22Rv1 (cell line): ENCODE results near the gene DGCR2.

ENCODE experiments used
- H3K27ac ChIP-seq: fragments of 450-650 bp; 2 replicates; pipeline ENCODE4 v1.5.1; 2017
- CTCF ChIP-seq: fragments of 450-650 bp; IDR thresholded peaks from 2 replicates; pipeline ENCODE4 v1.5.1; 2017; ENCODE audit warnings: mild to moderate bottlenecking
- ZFX ChIP-seq: fragments of 450-650 bp; IDR thresholded peaks from 2 replicates; pipeline ENCODE4 v1.6.1; 2017; ENCODE audit warnings: antibody characterized with exemption, borderline replicate concordance

The DGCR2 gene

DNA sequence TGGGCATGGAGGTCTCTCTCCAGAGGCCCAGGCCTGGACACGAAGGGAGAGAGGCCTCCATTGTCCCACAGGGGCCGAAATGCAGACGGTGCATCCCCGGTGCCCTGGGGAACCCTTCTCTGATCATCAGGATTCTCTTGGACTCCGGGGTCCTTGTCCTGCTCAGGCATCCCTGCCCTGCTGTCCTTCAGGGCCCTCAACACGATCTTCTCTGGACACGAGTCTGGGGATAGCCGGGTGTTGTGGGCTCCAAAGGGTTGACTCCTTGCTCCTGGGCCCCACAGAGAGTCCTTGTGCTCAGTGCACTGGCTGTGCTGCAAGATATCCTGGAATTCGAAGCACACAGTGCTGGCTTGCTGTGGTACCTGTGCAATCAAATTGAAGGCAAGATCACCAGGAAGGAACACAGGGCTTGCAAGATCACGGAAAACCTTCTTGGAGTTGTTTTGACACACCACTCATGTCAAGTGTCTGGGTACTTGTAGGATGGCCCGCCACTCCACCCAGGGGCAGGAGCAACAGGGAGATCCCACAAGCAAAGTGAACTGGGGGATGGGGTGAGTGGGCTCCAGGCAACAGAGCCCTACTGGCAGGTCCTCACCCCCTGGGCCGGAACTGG is 124.8 kb downstream of the DGCR2 start:
- no peak overlapping the region for H3K27ac ChIP-seq
- TF ChIP-seq CTCF (no peak), ZFX (no peak)

DNA sequence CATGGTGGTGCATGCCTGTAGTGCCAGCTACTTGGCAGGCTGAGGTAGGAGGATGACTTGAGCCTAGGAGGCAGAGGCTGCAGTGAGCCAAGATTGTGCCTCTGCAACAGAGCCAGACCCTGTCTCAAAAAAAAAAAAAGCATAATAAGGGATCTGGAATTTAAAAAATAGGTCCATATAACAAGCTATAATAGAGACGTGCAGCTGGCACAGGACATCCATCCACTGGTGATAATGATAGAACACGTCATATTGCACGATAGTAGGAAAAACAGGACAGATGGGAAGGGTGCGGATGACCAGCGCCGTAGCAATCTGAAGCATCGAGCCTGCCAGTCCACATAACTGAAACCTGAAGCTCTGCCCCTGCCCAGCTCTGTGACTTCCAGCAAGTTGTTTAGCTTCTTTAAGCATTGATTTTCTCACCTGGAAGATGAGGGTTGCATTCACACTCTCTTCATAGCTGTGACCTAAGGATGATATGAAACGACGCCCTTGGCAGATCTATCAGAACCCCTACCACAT is 125.8 kb downstream of the DGCR2 start:
- H3K27ac ChIP-seq: no peak overlapping the region
- TF ChIP-seq ZFX (no peak), CTCF (no peak)

- no peak overlapping the region for H3K27ac ChIP-seq
- TF ChIP-seq ZFX (no peak), CTCF (no peak)
Measured at GRCh38 chr22:18995327-18995711, 126.9 kb downstream of the DGCR2 start.

GRCh38 chr22:18994701-18995326 is 127.4 kb downstream of the DGCR2 start:
- H3K27ac ChIP-seq: no peak overlapping the region
- TF ChIP-seq ZFX: no peak
- no peak for TF ChIP-seq CTCF

DNA sequence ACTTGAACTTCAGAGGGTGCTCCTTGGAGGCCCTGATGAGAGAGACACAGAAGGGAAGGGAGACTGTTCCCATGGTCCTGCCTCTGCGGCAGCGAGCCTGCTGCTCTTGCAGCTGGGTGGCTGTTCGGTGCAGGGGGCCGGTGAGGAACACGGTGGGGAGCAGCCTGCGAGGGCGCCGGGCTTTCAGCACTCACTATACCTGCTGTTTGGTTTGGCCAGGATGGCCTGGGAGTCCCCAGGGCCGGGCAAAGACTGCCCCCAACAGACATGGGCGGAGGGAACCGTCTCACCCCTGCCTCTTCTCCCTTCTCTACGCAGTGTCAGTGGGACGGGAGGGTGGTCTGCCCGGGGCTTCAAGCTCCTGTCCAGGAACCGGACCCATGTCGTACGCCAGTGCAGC is 128.2 kb downstream of the DGCR2 start:
- TF ChIP-seq CTCF: no peak
- TF ChIP-seq ZFX: no peak

DNA sequence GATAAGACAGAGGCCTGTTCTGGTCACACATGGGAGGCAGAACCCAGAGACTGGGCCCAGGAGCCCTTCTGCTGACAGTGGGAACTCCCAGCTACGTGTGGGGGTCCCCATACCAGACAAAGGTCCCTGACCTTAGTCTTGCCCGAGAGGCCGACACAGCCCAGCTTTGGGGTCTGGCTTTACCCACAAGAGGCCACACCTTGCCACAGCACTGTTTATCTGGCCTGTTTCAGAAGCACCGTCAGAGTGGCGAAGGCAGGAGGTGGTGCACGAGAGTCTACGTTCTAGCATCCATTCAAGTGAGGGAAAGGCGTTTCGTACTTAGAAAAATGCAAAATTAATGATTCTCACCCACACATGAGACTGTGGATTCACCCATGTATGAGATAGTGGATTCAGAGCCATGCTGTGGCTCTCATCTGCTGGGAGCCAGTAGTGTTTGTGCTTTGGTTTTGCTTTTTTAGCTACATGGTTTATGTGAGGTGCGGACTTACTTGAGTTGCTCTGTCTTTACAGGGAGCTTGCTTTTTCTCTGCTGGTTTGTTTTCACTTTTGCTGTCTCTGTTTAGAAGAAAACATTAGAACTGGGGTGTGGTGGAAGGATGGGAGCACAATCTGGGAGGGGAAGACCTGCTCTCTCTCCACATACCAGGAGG is 129.5 kb downstream of the DGCR2 start:
- no peak overlapping the region for H3K27ac ChIP-seq
- TF ChIP-seq ZFX (no peak), CTCF (no peak)

More for the DNA sequence above, 128.2 kb downstream of the DGCR2 start:
- H3K27ac ChIP-seq: no peak overlapping the region
